ENCODE data around the gene FTCDNL1.

FTCDNL1 gene

GRCh38 chr2:199742884-199743283, 108.1 kb downstream of the FTCDNL1 start:
- DNase-seq (ENCODE audit: low read depth): no peak

- no peak for DNase-seq (ENCODE audit: low read depth)
Measured at GRCh38 chr2:199740111-199740428, 110.9 kb downstream of the FTCDNL1 start.

- peak; percentile 53 for DNase-seq (ENCODE audit: low read depth)
Measured at GRCh38 chr2:199739413-199740110, 111.4 kb downstream of the FTCDNL1 start.

GRCh38 chr2:199738727-199739412, 112.1 kb downstream of the FTCDNL1 start:
- DNase-seq (ENCODE audit: low read depth): no peak

GRCh38 chr2:199734651-199735050, 116.3 kb downstream of the FTCDNL1 start:
- DNase-seq (ENCODE audit: low read depth): no peak

GRCh38 chr2:199734011-199734410, 117.0 kb downstream of the FTCDNL1 start:
- DNase-seq (ENCODE audit: low read depth): no peak

- no peak for DNase-seq (ENCODE audit: low read depth)
Measured at GRCh38 chr2:199727801-199728200, 123.2 kb downstream of the FTCDNL1 start.

- DNase-seq (ENCODE audit: low read depth): no peak
Measured at GRCh38 chr2:199727306-199727705, 123.7 kb downstream of the FTCDNL1 start.

GRCh38 chr2:199718074-199718473, 132.9 kb downstream of the FTCDNL1 start:
- no peak for DNase-seq (ENCODE audit: low read depth)

GRCh38 chr2:199717587-199717907, 133.4 kb downstream of the FTCDNL1 start:
- no peak for DNase-seq (ENCODE audit: low read depth)

GRCh38 chr2:199716807-199717586, 134.0 kb downstream of the FTCDNL1 start:
- no peak for DNase-seq (ENCODE audit: low read depth)

GRCh38 chr2:199713746-199714145, 137.2 kb downstream of the FTCDNL1 start:
- DNase-seq (ENCODE audit: low read depth): no peak

- no peak for DNase-seq (ENCODE audit: low read depth)
Measured at GRCh38 chr2:199710551-199710950, 140.4 kb downstream of the FTCDNL1 start.
